Suppressor macrophage (primary cell): ENCODE results near the gene WASHC4.

ENCODE experiments used
- DNase-seq, 4 experiments: peaks; one replicate each; pipeline ENCODE4 v3.0.0-alpha.2; 2020 to 2022

The WASHC4 gene

GRCh38 chr12:105092336-105092735 lies 15.2 kb upstream of the WASHC4 start:
- no peak for DNase-seq

DNA sequence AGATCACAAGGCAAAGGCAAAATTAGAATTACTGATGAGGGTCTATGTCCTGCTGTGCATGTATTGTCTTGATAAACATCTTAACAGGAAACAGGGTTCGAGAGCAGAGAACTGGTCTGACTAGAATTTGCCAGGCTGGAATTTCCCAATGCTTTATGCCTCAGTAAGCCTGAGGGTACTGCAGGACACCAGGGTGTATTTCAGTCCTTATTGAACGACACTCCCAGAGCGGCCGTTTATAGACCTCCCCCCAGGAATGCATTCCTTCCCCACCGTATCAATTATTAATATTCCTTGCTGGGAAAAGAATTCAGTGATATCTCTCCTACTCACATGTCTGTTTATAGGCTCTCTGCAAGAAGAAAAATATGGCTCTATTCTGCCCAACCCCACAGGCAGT lies 12.2 kb upstream of the WASHC4 start:
- DNase-seq: peak in 1 of 4 experiments; percentile 16

DNA sequence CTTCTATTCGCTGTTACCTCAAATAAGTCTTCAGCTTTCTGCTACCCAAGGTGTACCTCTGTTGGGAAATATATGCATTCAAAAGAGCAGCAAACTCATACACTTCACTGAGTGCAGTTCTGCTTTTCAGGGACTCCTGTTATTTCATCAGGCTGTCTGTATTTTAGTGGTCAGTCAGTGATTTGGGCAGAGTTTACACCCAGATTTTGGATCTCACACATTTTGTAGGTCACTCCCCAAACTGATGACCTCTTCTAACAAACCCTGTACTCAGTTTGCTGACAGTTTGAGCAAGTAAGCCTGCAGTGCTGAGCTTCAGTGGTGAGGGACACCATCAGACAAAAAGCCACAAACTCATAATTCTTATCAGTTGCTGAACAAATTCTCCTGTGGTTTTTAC lies 8.2 kb upstream of the WASHC4 start:
- peak; percentile 7 to 53 (median 38) for DNase-seq

GRCh38 chr12:105100207-105100985 lies 7.1 kb upstream of the WASHC4 start:
- peak; percentile 13 to 50 (median 38) for DNase-seq

DNA sequence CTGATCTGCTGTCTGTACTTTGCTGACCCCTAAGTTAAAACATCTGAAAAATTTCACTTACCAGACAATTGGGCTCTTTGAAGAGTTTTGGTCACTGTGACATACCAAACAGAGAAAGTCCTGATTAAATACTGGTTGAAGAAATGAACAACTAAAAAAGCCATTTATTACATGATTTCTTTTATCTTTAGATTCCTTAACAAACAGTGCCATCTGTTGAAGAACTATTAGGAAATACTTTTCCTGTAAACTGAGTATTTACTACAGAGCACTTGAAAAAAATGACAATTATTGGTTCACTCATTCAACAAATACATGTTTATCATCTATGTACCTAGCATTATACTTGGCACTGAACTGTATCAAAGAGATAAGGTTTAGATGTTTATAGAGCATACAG lies 6.5 kb upstream of the WASHC4 start:
- DNase-seq: no peak

DNA sequence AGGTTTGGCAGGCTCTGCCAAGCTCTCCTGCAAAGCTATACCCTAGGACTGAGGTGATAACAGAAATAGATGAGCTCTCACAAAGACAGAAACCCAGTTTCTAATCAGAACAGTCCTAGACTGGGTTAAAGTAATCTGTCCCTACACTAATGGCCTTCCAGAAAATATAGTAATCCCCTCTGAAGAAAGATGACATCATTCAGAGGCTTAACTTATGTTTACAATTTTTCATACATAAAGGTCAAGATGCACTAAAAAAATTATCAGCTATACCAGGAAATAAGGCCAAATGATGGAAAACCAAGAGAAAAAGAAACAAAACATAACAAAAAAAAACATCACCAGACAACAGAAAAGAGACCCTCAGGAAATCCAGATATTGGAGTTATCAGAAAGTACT lies 4.9 kb upstream of the WASHC4 start:
- no peak for DNase-seq

- no peak for DNase-seq
These were observed 2.8 kb upstream of the WASHC4 start for GRCh38 chr12:105104762-105105161.

DNA sequence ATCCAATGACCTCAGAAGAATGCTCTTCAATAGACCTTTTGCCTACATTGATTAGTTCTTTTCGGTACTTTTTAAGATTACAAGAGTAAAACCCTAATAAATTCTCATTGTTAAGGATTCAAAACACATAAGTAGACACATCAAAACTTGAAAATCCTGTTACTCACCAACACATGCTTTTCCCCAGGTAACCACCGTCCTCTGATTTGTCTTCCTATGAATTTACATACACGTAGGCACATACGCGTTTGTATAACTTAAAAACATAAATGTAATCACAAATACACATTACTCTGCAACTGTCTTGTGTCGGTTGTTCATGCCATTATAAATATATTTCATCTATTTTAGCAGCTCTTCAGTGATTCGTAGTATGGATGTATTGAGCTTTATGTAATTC lies 910 bp upstream of the WASHC4 start:
- no peak for DNase-seq

GRCh38 chr12:105107171-105107493 lies 399 bp upstream of the WASHC4 start:
- DNase-seq: peak in 2 of 4 experiments; percentile 77 to 83

DNA sequence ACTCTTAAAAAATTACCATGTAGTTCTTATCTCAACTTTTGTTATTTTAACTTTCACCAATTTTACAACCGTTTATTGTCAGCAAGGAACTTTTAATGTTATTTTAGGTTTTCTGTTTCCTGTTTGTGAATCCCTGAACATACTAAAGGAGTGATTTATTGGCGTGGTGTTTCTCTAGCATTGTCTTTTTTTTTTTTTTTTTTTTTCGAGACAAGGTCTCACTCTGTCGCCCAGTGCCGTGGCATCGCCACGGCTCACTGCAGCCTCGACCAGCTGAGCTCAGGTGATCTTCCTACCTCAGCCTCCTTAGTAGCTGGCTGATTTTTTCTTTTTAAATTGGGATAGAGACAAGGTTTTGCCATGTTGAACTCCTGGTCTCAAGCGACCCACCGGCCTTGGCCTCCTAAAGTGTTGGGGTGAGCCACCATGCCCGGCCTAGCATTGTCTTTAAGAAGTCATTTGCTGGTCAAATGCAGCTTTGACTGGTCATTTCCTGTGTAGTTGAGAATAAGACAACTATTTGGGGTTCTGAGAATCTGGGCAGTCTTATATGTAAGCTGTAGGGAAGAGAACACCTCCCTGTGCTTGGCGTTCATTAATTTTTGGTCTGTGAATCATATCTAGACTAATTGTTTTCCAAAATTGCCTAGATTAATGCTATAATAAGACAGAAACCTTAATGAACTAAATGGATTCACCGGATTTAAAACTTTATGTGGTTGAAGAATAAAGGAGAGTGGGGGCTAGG lies 2.1 kb downstream of the WASHC4 start:
- peak; percentile 8 to 45 (median 25) for DNase-seq

DNA sequence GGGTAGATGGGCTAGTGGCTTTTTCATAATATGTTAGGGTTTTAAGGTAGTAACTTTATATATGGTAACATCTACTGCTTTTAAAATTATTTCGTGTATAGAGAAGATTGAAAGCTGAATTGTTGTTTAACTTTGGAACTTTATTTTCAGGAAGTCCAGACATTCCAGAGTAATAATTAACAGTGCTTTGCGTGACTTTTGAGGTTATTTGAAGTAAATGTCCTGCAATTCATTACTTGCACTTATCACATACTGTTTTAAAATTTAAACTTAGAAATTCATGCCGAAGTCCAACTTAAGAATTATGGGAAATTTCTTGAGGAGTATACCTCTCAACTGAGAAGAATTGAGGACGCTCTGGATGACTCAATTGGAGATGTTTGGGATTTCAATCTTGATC lies 3.3 kb downstream of the WASHC4 start:
- DNase-seq: no peak

DNA sequence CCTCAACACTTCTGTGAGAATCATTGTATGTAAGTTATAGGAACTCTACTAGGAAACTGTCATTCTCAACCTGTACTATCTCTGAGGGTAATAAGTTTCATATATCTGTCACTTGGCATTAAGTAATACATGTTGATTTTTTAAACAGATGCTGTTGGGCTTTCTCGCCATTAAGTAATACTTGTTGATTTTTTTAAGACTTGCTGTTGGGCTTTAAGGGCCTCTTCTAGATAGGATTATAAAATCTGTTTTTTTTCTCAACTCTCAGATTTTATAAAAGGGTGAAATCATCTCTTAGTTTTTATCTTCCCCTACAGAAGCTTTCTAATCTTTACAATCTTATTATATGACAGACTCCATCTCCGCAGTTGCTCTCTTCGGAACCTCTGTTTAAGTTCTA lies 5.6 kb downstream of the WASHC4 start:
- no peak for DNase-seq

DNA sequence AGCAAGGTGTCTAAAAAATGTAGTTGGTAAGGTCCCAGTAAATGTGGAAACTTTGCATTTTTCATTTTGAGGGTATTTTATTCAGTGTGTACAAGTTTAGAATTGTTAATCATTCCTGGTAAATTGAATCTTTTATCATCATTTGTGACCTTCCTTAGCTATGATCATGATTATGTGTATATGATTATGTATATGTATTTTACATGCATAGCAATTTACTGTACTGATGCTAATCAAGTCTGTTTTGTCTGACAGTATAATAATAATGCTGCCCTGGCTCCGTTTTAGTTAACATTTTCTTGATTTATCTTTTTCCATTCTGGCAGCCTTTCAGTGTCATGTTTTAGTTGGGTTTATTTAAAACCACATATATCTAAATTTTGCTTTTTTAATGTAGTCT lies 9.4 kb downstream of the WASHC4 start:
- DNase-seq: no peak

- no peak for DNase-seq
These were observed 13.0 kb downstream of the WASHC4 start for GRCh38 chr12:105120551-105120950.

DNA sequence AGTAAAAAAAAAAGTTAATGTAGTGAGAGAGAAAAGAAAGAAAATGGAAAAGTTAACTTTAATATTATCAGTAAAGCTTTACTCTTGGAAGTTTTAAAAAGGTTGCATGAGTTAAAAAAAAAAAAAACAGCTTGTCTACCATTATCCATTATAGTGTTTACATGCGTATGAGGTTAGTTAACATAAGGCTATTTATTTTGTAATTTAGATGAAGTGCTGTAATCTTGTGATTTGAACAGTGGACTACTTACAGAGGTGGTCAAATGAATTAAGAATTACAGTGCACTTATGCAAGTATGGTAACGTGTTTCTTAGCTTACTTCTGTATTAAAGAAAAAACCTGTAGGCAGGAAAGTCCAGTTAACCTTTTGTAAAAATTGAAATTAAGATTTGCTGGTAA lies 30.7 kb downstream of the WASHC4 start:
- no peak for DNase-seq

GRCh38 chr12:105141320-105141922 lies 33.9 kb downstream of the WASHC4 start:
- no peak for DNase-seq

DNA sequence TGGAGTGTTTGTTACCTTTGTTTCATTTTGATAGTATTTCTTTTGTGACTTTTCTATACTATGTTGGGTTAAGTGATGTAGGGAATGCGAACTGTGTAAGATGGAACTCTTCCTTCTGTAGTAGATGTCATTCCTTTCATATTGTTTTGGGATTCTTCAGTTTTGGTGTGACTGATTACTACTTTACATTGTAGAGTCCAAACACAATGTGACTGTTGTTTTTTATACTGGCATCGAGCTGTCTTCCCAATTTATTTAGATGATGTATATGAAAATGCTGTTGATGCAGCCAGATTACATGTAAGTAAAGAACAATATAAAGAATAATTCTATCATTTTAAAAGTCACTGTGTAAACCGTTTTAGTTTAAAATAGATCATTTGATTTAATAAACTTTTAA lies 34.7 kb downstream of the WASHC4 start:
- DNase-seq: no peak

DNA sequence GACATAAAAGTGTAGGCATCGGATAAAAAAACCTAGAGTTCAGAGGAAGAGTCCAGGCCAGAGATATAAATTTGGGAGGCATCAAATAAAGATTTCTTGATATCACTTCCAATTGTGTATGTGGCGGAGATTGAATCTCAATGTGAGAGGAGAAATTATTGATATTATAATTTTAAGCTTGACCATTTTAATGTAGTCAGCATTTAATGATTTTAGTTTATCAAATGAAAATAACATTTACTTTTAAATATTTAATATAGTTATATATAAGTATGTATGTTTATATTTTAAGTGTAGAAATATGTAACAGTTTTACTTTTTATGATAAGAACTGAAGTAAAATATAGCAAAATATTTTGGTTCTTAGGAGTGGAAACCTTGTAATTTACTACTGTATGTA lies 48.7 kb downstream of the WASHC4 start:
- no peak for DNase-seq

DNA sequence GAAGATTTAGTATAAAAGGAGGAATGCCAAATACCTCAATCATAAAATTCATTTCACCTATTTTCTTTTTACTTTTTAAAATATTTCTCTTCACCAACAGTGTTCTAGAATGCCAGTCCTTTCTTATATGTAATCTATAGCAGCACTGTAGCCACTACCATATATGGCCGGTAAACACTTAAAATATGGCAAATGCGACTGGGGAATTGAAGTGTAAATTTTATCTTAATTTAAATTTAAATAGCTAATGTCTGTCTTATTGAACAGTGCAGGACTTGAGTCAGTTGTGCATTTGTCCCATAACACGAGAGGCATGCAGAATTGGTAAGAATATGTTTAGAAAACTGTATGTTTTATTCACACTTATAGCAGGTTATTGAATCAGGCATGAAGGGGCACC lies 50.1 kb downstream of the WASHC4 start:
- DNase-seq: no peak

DNA sequence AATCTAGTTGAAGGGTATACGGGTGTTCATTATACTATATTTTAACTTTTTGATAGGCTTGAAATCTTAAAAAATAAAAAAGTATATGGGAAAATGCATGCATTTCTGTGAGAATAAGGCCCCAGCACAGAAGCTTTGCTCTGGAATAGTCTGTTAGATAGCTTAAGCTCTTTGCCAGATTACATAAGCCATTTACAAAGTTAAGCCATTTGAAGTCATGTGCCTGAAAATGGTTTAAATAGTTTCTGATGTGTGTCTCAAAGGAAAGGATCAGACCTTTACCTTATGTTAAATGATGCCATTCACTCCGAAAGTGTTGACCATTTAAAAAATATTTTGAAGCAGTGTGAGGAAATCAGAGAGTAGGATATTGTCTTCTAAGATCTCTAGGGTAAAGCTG lies 51.3 kb downstream of the WASHC4 start:
- DNase-seq: no peak

DNA sequence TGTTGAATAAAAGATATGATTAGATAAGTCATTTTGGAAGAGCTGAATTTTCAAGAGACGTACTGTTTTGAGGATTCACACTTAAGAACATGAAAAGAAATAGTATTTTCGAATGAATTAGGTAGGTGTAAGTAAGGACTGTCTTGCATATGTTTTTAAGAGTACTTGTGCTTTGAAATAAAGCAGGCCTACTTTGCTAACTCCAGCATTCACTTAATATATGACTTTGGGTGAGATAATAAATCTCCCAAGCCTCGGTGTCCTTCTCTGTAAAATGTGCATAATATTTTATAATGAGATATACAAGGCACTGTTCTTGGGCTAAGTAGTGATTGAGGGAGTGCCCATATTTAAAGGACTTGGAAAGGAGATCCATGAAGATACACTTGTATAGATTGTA lies 54.6 kb downstream of the WASHC4 start:
- no peak for DNase-seq

- no peak for DNase-seq
These were observed 56.5 kb downstream of the WASHC4 start for GRCh38 chr12:105164068-105164467.

- no peak for DNase-seq
These were observed 59.2 kb downstream of the WASHC4 start for GRCh38 chr12:105166736-105167135.

- DNase-seq: no peak
These were observed 59.8 kb downstream of the WASHC4 start for GRCh38 chr12:105167346-105167745.
